ENCODE results near the gene HS3ST5. TPM values are rescaled to one million over a fixed set of nuclear protein-coding genes. Genes with fewer than 3 reads are reported as not detected.
"Not testable (repeated sequence)": the region's sequence is repeated elsewhere in the genome, so short reads cannot be mapped to it uniquely, and the experiment has no call there.

Gene HS3ST5
- total and polyA plus RNA-seq, 7 experiments from 2014 or later, result not detected

DNA sequence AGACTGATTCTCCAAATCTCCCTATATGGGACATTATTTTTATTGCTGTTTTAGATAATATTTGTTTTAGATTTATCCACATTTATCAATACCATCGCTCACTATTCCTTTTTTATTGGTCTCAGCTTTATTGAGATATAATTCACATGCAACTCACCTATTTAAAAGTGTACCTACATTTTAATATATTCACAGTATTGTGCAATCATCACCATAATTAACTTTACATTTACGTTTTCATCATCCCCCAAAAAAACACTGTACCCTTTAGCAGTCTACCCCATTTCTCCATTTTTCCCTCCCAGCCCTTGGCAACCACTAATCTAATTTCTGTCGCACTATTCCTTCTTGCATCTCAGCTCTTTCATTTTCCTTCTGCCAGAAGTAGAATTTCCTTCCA, 261.1 kb downstream of the HS3ST5 start:
- H3K4me3 ChIP-seq (ENCODE audit: low read length), result no peak overlapping the region
- H3K4me3 Mint-ChIP-seq, result no peak overlapping the region
- DNase-seq, result no peak
- no peaks in the 10 kb centered on the region for H3K27me3 ChIP-seq (ENCODE audit: control insufficient read depth in 2 of 2, insufficient read depth in 2 of 2, low read length in 2 of 2)
- no peaks in the 10 kb centered on the region for H3K36me3 Mint-ChIP-seq
- H3K9me3 ChIP-seq (ENCODE audit: control insufficient read depth in 2 of 3, low read length in 3 of 3), result no peaks in the 10 kb centered on the region
- no peaks in the 10 kb centered on the region for H3K36me3 ChIP-seq (ENCODE audit: control insufficient read depth in 2 of 3, insufficient read depth in 3 of 3, low read length in 3 of 3)
- intact Hi-C loops (cut with micrococcal nuclease), result no loop called here
- ATAC-seq, result no peak
- no peaks in the 10 kb centered on the region for H3K4me1 ChIP-seq (ENCODE audit: control insufficient read depth in 2 of 2, insufficient read depth in 2 of 2, low read length in 2 of 2)
- POLR2A ChIA-PET, result no interaction called here
- H3K9me3 Mint-ChIP-seq, result peaks cover 0 to 3% (median 0%) of the 10 kb centered on the region in 11 donors
- CTCF ChIA-PET, result no interaction called here
- no peaks in the 10 kb centered on the region for H3K4me1 Mint-ChIP-seq
- H3K27ac Mint-ChIP-seq, result no peak overlapping the region
- peaks cover 0 to 19% (median 6%) of the 10 kb centered on the region in 5 donors for H3K27me3 Mint-ChIP-seq
- no peak overlapping the region for H3K27ac ChIP-seq (ENCODE audit: low read depth, low read length)

DNA sequence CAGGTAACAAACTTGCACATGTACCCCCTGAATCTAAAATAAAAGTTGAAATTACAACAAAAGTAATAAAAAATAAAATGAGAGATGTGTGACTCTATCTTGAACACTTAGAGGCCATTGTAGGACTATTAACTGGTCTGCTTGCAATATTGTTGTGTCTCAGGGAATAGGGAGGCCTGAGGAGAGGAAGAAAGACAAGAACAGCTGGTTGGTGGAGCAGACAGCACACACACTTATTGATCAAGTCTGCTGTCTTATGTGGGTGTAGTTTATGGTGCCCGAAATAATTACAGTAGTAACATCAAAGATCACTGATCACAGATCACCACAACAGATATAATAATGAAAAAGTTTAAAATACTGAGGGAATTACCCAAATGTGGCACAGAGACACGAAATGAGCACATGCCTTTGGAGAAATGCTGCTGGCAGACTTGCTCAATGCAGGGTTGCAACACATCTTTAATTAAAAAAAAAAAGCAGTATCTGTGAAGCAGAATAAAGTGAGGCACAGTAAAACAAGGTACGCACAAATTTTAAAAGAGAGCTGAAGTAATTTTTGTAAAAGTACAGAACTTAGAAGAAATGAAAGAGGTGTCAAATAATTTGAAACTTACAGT, 261.8 kb downstream of the HS3ST5 start:
- Histone ChIP-seq H3K27ac (ENCODE audit: low read depth, low read length) (no peak overlapping the region), H3K9me3 (ENCODE audit: control insufficient read depth in 2 of 3, low read length in 3 of 3) (no peaks in the 10 kb centered on the region), H3K4me3 (ENCODE audit: low read length) (no peak overlapping the region), H3K36me3 (ENCODE audit: control insufficient read depth in 2 of 3, insufficient read depth in 3 of 3, low read length in 3 of 3) (no peaks in the 10 kb centered on the region), H3K27me3 (ENCODE audit: control insufficient read depth in 2 of 2, insufficient read depth in 2 of 2, low read length in 2 of 2) (no peaks in the 10 kb centered on the region), H3K4me1 (ENCODE audit: control insufficient read depth in 2 of 2, insufficient read depth in 2 of 2, low read length in 2 of 2) (no peaks in the 10 kb centered on the region)
- ChIA-PET POLR2A (no interaction called here), CTCF (interaction anchor here (0.7 kb wide), 1 partner anchor 836 kb away, joined by 3 read pairs; no protein-coding TSS in a partner anchor)
- peaks cover 0 to 2% (median 0%) of the 10 kb centered on the region in 7 donors for H3K4me1 Mint-ChIP-seq
- H3K36me3 Mint-ChIP-seq, result no peaks in the 10 kb centered on the region
- no peak for ATAC-seq
- H3K27ac Mint-ChIP-seq, result no peak overlapping the region
- no peak overlapping the region for H3K4me3 Mint-ChIP-seq
- H3K27me3 Mint-ChIP-seq, result peaks cover 0 to 19% (median 6%) of the 10 kb centered on the region in 5 donors
- intact Hi-C loops (cut with micrococcal nuclease), result no loop called here
- peaks cover 0 to 3% (median 0%) of the 10 kb centered on the region in 11 donors for H3K9me3 Mint-ChIP-seq
- DNase-seq, result no peak

DNA sequence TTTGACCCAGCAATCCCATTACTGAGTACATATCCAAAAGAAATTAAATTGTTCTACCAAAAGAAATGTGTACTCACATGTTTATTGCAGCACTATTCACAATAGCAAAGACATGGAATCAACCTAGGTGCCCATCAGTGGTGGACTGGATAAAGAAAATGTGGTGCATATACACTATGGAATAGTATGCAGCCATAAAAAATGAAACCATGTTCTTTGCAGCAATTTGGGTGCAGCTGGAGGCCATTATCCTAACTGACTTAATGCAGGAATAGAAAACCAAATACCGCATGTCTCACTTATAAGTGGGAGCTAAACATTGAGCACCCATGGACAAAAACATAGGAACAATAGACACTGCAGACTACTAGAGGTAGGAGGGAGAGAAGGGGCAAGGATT, 262.4 kb downstream of the HS3ST5 start:
- intact Hi-C loops (cut with micrococcal nuclease); H3K9me3 Mint-ChIP-seq: not testable (repeated sequence)

DNA sequence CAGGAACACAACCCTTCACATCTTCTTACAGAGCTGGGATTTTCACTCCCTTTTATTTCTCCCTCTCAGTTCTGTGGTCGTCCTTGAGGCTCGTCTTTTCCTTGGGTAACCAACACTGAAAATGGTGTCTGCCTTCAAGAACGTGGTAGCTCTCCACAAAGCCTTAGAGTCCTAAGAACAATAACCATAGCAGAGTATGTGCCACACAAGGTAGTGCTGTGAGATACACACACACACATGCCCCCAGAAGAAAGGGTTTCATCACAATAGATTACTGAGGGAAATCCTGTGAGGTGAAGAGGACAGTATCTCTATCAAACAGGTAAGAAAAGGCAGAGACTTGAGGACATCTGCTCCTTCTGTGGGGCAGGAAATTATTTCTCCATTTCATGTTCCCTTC, 267.0 kb downstream of the HS3ST5 start:
- ATAC-seq, result no peak

More for the DNA sequence above, 262.4 kb downstream of the HS3ST5 start:
- H3K4me1 ChIP-seq (ENCODE audit: control insufficient read depth in 2 of 2, insufficient read depth in 2 of 2, low read length in 2 of 2); H3K4me1 Mint-ChIP-seq; H3K27me3 ChIP-seq (ENCODE audit: control insufficient read depth in 2 of 2, insufficient read depth in 2 of 2, low read length in 2 of 2); H3K4me3 Mint-ChIP-seq; ATAC-seq; H3K36me3 Mint-ChIP-seq; H3K27ac ChIP-seq (ENCODE audit: low read depth, low read length); H3K36me3 ChIP-seq (ENCODE audit: control insufficient read depth in 2 of 3, insufficient read depth in 3 of 3, low read length in 3 of 3); CTCF ChIA-PET; H3K9me3 ChIP-seq (ENCODE audit: control insufficient read depth in 2 of 3, low read length in 3 of 3); H3K27ac Mint-ChIP-seq; H3K4me3 ChIP-seq (ENCODE audit: low read length); POLR2A ChIA-PET; DNase-seq: not testable (repeated sequence)
- peaks cover 0 to 19% (median 6%) of the 10 kb centered on the region in 5 donors for H3K27me3 Mint-ChIP-seq

DNA sequence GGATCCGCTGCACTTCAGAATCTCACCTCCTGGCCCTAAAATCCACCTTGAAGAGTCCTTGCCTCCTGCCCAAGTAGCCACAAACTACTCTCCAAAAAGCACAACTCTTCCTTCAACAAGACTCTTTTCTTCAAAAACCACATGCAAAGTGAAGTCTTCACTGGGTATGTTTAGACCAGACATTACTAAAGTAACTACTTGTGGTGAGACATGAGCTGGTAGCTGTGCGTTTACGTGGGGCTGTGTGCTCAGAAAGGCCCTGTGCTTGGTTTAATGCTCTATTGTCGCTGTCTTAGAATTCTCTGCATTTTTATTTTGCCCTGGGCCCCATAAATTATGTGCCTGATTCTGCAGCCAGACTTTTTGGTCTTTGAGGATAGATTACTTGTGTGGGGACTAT, 267.5 kb downstream of the HS3ST5 start:
- no peak overlapping the region for H3K27ac Mint-ChIP-seq
- ATAC-seq (no peak), DNase-seq (no peak)
- ChIA-PET CTCF (interaction anchor here (1.1 kb wide), 1 partner anchor 13 kb away, joined by 3 read pairs; no protein-coding TSS in a partner anchor), POLR2A (no interaction called here)
- H3K27ac ChIP-seq (ENCODE audit: low read depth, low read length), result no peak overlapping the region
- H3K27me3 Mint-ChIP-seq, result peaks cover 0 to 4% (median 0%) of the 10 kb centered on the region in 5 donors
- no peak overlapping the region for H3K4me3 Mint-ChIP-seq
- no peaks in the 10 kb centered on the region for H3K36me3 Mint-ChIP-seq
- H3K4me1 Mint-ChIP-seq, result peaks cover 0 to 2% (median 0%) of the 10 kb centered on the region in 7 donors
- H3K4me1 ChIP-seq (ENCODE audit: control insufficient read depth in 2 of 2, insufficient read depth in 2 of 2, low read length in 2 of 2), result no peaks in the 10 kb centered on the region
- no peaks in the 10 kb centered on the region for H3K9me3 ChIP-seq (ENCODE audit: control insufficient read depth in 2 of 3, low read length in 3 of 3)
- H3K27me3 ChIP-seq (ENCODE audit: control insufficient read depth in 2 of 2, insufficient read depth in 2 of 2, low read length in 2 of 2), result no peaks in the 10 kb centered on the region
- H3K4me3 ChIP-seq (ENCODE audit: low read length), result no peak overlapping the region
- peaks cover 0 to 4% (median 0%) of the 10 kb centered on the region in 11 donors for H3K9me3 Mint-ChIP-seq
- intact Hi-C loops (cut with micrococcal nuclease), result no loop called here
- no peaks in the 10 kb centered on the region for H3K36me3 ChIP-seq (ENCODE audit: control insufficient read depth in 2 of 3, insufficient read depth in 3 of 3, low read length in 3 of 3)

More for the DNA sequence above, 267.0 kb downstream of the HS3ST5 start:
- ChIA-PET CTCF (interaction anchor here (1.1 kb wide), 1 partner anchor 14 kb away, joined by 3 read pairs; no protein-coding TSS in a partner anchor), POLR2A (no interaction called here)
- no peak for DNase-seq
- Histone ChIP-seq H3K4me1 (ENCODE audit: control insufficient read depth in 2 of 2, insufficient read depth in 2 of 2, low read length in 2 of 2) (no peaks in the 10 kb centered on the region), H3K27ac (ENCODE audit: low read depth, low read length) (no peak overlapping the region), H3K4me3 (ENCODE audit: low read length) (no peak overlapping the region), H3K36me3 (ENCODE audit: control insufficient read depth in 2 of 3, insufficient read depth in 3 of 3, low read length in 3 of 3) (no peaks in the 10 kb centered on the region), H3K27me3 (ENCODE audit: control insufficient read depth in 2 of 2, insufficient read depth in 2 of 2, low read length in 2 of 2) (no peaks in the 10 kb centered on the region), H3K9me3 (ENCODE audit: control insufficient read depth in 2 of 3, low read length in 3 of 3) (no peaks in the 10 kb centered on the region)
- H3K27me3 Mint-ChIP-seq, result peaks cover 0 to 8% (median 0%) of the 10 kb centered on the region in 5 donors
- intact Hi-C loops (cut with micrococcal nuclease), result no loop called here
- no peak overlapping the region for H3K4me3 Mint-ChIP-seq
- no peaks in the 10 kb centered on the region for H3K36me3 Mint-ChIP-seq
- H3K9me3 Mint-ChIP-seq, result peaks cover 0 to 3% (median 0%) of the 10 kb centered on the region in 11 donors
- H3K27ac Mint-ChIP-seq, result no peak overlapping the region
- H3K4me1 Mint-ChIP-seq, result peaks cover 0 to 2% (median 0%) of the 10 kb centered on the region in 7 donors

DNA sequence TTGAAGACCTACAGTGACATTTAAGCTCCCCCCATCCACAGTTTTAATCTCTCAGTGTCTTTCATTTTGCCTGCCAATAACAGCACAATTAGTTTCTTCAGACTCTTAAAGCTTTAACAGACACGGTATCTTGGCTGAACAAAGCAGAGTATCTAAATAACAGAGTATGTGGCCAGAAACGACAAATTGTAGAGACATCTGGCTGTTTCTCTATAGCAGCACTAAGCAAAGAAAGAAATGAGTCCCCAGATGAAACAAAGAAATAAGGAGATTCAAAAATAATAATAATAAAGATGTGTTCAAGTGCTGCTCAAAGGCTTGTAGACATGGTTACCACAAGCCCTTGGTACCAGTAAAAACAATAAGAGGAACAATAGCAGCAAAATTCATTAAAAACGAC, 274.1 kb downstream of the HS3ST5 start:
- H3K4me1 Mint-ChIP-seq, result no peaks in the 10 kb centered on the region
- Histone ChIP-seq H3K36me3 (ENCODE audit: control insufficient read depth in 2 of 3, insufficient read depth in 3 of 3, low read length in 3 of 3) (no peaks in the 10 kb centered on the region), H3K27ac (ENCODE audit: low read depth, low read length) (no peak overlapping the region), H3K4me1 (ENCODE audit: control insufficient read depth in 2 of 2, insufficient read depth in 2 of 2, low read length in 2 of 2) (no peaks in the 10 kb centered on the region), H3K4me3 (ENCODE audit: low read length) (no peak overlapping the region), H3K9me3 (ENCODE audit: control insufficient read depth in 2 of 3, low read length in 3 of 3) (no peaks in the 10 kb centered on the region), H3K27me3 (ENCODE audit: control insufficient read depth in 2 of 2, insufficient read depth in 2 of 2, low read length in 2 of 2) (no peaks in the 10 kb centered on the region)
- ChIA-PET CTCF (no interaction called here), POLR2A (no interaction called here)
- H3K36me3 Mint-ChIP-seq, result no peaks in the 10 kb centered on the region
- DNase-seq (no peak), ATAC-seq (no peak)
- H3K4me3 Mint-ChIP-seq, result no peak overlapping the region
- peaks cover 0 to 4% (median 0%) of the 10 kb centered on the region in 11 donors for H3K9me3 Mint-ChIP-seq
- intact Hi-C loops (cut with micrococcal nuclease), result no loop called here
- H3K27ac Mint-ChIP-seq, result no peak overlapping the region
- H3K27me3 Mint-ChIP-seq, result peaks cover 5 to 21% (median 20%) of the 10 kb centered on the region in 5 donors

DNA sequence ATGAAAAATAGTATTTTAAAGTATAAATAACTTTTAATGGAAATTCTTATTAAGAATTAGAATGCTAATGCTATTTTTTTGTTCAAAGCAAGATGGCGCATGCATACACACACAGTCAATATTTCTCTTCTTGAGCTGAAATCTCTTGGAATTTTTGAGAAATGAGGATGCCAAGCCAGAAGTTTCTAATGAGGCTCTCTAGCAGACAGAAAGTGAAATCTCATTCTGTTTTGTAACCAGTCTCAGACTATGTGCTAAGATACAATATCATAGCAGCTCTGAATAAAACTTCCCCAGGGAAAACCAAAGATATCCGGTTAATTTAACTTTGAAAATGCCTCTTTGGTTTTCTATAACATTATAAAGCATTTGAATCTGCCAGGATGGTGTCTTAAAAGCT, 274.7 kb downstream of the HS3ST5 start:
- CTCF ChIA-PET, result no interaction called here
- POLR2A ChIA-PET, result no interaction called here

More for the DNA sequence above, 274.7 kb downstream of the HS3ST5 start:
- Histone ChIP-seq H3K9me3 (ENCODE audit: control insufficient read depth in 2 of 3, low read length in 3 of 3) (no peaks in the 10 kb centered on the region), H3K4me3 (ENCODE audit: low read length) (no peak overlapping the region), H3K4me1 (ENCODE audit: control insufficient read depth in 2 of 2, insufficient read depth in 2 of 2, low read length in 2 of 2) (no peaks in the 10 kb centered on the region), H3K36me3 (ENCODE audit: control insufficient read depth in 2 of 3, insufficient read depth in 3 of 3, low read length in 3 of 3) (no peaks in the 10 kb centered on the region), H3K27me3 (ENCODE audit: control insufficient read depth in 2 of 2, insufficient read depth in 2 of 2, low read length in 2 of 2) (no peaks in the 10 kb centered on the region), H3K27ac (ENCODE audit: low read depth, low read length) (no peak overlapping the region)
- H3K36me3 Mint-ChIP-seq, result no peaks in the 10 kb centered on the region
- ATAC-seq (no peak), DNase-seq (no peak)
- H3K4me3 Mint-ChIP-seq, result no peak overlapping the region
- H3K27me3 Mint-ChIP-seq, result peaks cover 5 to 21% (median 20%) of the 10 kb centered on the region in 5 donors
- peaks cover 0 to 4% (median 0%) of the 10 kb centered on the region in 11 donors for H3K9me3 Mint-ChIP-seq
- no peak overlapping the region for H3K27ac Mint-ChIP-seq
- no peaks in the 10 kb centered on the region for H3K4me1 Mint-ChIP-seq
- intact Hi-C loops (cut with micrococcal nuclease), result no loop called here

Measured in naive thymus-derived CD4-positive, alpha-beta T cell (primary cell).